ACC112 (cell line): ENCODE data around the gene PLXND1.

ENCODE experiments used
- H2AFZ ChIP-seq: fragments of 200-600 bp; sonication (generic); one replicate; pipeline ENCODE4 v1.6.0; 2017; ENCODE audit warnings: antibody characterized with exemption, low read length; ENCODE audit not compliant: unreplicated experiment
- H3K27ac ChIP-seq: fragments of 200-600 bp; sonication (generic); 2 replicates; pipeline ENCODE4 v1.5.1; 2014; ENCODE audit warnings: low read depth, mild to moderate bottlenecking, antibody characterized with exemption, low read length, moderate library complexity
- H3K27me3 ChIP-seq: fragments of 200-600 bp; sonication (generic); 2 replicates; pipeline ENCODE4 v1.6.1; 2014; ENCODE audit warnings: mild to moderate bottlenecking, antibody characterized with exemption, low read length, moderate library complexity, mixed read lengths; ENCODE audit not compliant: insufficient read depth
- H3K36me3 ChIP-seq: fragments of 200-600 bp; sonication (generic); 2 replicates; pipeline ENCODE4 v1.6.1; 2016; ENCODE audit warnings: mild to moderate bottlenecking, antibody characterized with exemption, low read length, moderate library complexity, mixed read lengths; ENCODE audit not compliant: insufficient read depth
- H3K4me1 ChIP-seq: fragments of 200-600 bp; sonication (generic); one replicate; pipeline ENCODE4 v1.6.1; 2016; ENCODE audit warnings: low read length, mixed read lengths; ENCODE audit not compliant: insufficient read depth, unreplicated experiment, control insufficient read depth
- H3K4me3 ChIP-seq: fragments of 200-600 bp; sonication (generic); 2 replicates; pipeline ENCODE4 v1.5.1; 2014; ENCODE audit warnings: mild to moderate bottlenecking, low read depth, low read length
- H3K79me2 ChIP-seq: fragments of 200-600 bp; sonication (generic); one replicate; pipeline ENCODE4 v1.6.0; 2016; ENCODE audit warnings: low read length; ENCODE audit not compliant: control insufficient read depth, unreplicated experiment, insufficient read depth

PLXND1 gene

GRCh38 chr3:129619726-129620162 lies 13.3 kb upstream of the PLXND1 start:
- H3K4me1 ChIP-seq, result peaks cover 22% of the 10 kb centered on the region

GRCh38 chr3:129618901-129619671 lies 12.6 kb upstream of the PLXND1 start:
- no peaks in the 10 kb centered on the region for H3K27me3 ChIP-seq
- H3K4me1 ChIP-seq, result peaks cover 16% of the 10 kb centered on the region
- no peaks in the 10 kb centered on the region for H3K36me3 ChIP-seq
- H3K79me2 ChIP-seq, result no peaks in the 10 kb centered on the region
- H2AFZ ChIP-seq, result no peak overlapping the region
- no peak overlapping the region for H3K27ac ChIP-seq
- H3K4me3 ChIP-seq, result no peak overlapping the region

More at GRCh38 chr3:129619726-129620162, 13.3 kb upstream of the PLXND1 start:
- no peaks in the 10 kb centered on the region for H3K36me3 ChIP-seq
- H3K79me2 ChIP-seq, result no peaks in the 10 kb centered on the region
- H3K4me3 ChIP-seq, result no peak overlapping the region
- H2AFZ ChIP-seq, result no peak overlapping the region
- no peak overlapping the region for H3K27ac ChIP-seq
- H3K27me3 ChIP-seq, result no peaks in the 10 kb centered on the region

- Histone ChIP-seq H3K79me2 (no peaks in the 10 kb centered on the region), H3K4me3 (no peak overlapping the region), H3K36me3 (no peaks in the 10 kb centered on the region), H3K27me3 (no peaks in the 10 kb centered on the region), H3K27ac (no peak overlapping the region), H2AFZ (no peak overlapping the region), H3K4me1 (peaks cover 16% of the 10 kb centered on the region)
Observed at GRCh38 chr3:129618186-129618820, 11.8 kb upstream of the PLXND1 start.

- H3K27me3 ChIP-seq, result no peaks in the 10 kb centered on the region
- H3K4me1 ChIP-seq, result peaks cover 19% of the 10 kb centered on the region
- no peaks in the 10 kb centered on the region for H3K36me3 ChIP-seq
- no peaks in the 10 kb centered on the region for H3K79me2 ChIP-seq
- H2AFZ ChIP-seq, result no peak overlapping the region
- H3K27ac ChIP-seq, result no peak overlapping the region
- no peak overlapping the region for H3K4me3 ChIP-seq
Observed at GRCh38 chr3:129617381-129618185, 11.1 kb upstream of the PLXND1 start.

- Histone ChIP-seq H2AFZ (no peak overlapping the region), H3K27me3 (no peaks in the 10 kb centered on the region), H3K4me1 (peaks cover 23% of the 10 kb centered on the region), H3K36me3 (no peaks in the 10 kb centered on the region), H3K79me2 (no peaks in the 10 kb centered on the region), H3K4me3 (no peak overlapping the region), H3K27ac (no peak overlapping the region)
Observed at GRCh38 chr3:129616713-129617112, 10.2 kb upstream of the PLXND1 start.

GRCh38 chr3:129616291-129616690 lies 9.8 kb upstream of the PLXND1 start:
- Histone ChIP-seq H3K27me3 (no peaks in the 10 kb centered on the region), H2AFZ (no peak overlapping the region), H3K79me2 (no peaks in the 10 kb centered on the region), H3K4me3 (no peak overlapping the region), H3K36me3 (no peaks in the 10 kb centered on the region), H3K27ac (no peak overlapping the region), H3K4me1 (peaks cover 28% of the 10 kb centered on the region)

GRCh38 chr3:129615751-129616281 lies 9.3 kb upstream of the PLXND1 start:
- H3K4me3 ChIP-seq, result no peak overlapping the region
- no peaks in the 10 kb centered on the region for H3K36me3 ChIP-seq
- no peak overlapping the region for H2AFZ ChIP-seq
- H3K27ac ChIP-seq, result no peak overlapping the region
- H3K27me3 ChIP-seq, result no peaks in the 10 kb centered on the region
- no peaks in the 10 kb centered on the region for H3K79me2 ChIP-seq
- peaks cover 29% of the 10 kb centered on the region for H3K4me1 ChIP-seq

- peaks cover 34% of the 10 kb centered on the region for H3K4me1 ChIP-seq
- no peaks in the 10 kb centered on the region for H3K27me3 ChIP-seq
- H3K36me3 ChIP-seq, result no peaks in the 10 kb centered on the region
- no peak overlapping the region for H2AFZ ChIP-seq
- H3K27ac ChIP-seq, result no peak overlapping the region
- no peaks in the 10 kb centered on the region for H3K79me2 ChIP-seq
- H3K4me3 ChIP-seq, result no peak overlapping the region
Observed at GRCh38 chr3:129614927-129615363, 8.5 kb upstream of the PLXND1 start.

- Histone ChIP-seq H3K27ac (no peak overlapping the region), H3K4me1 (peaks cover 40% of the 10 kb centered on the region), H3K4me3 (no peak overlapping the region), H3K27me3 (no peaks in the 10 kb centered on the region), H2AFZ (no peak overlapping the region), H3K36me3 (no peaks in the 10 kb centered on the region), H3K79me2 (no peaks in the 10 kb centered on the region)
Observed at GRCh38 chr3:129614435-129614834, 8.0 kb upstream of the PLXND1 start.

- H3K79me2 ChIP-seq, result no peaks in the 10 kb centered on the region
- no peak overlapping the region for H3K27ac ChIP-seq
- peaks cover 44% of the 10 kb centered on the region for H3K4me1 ChIP-seq
- no peaks in the 10 kb centered on the region for H3K36me3 ChIP-seq
- H3K27me3 ChIP-seq, result no peaks in the 10 kb centered on the region
- no peak overlapping the region for H3K4me3 ChIP-seq
- no peak overlapping the region for H2AFZ ChIP-seq
Observed at GRCh38 chr3:129613367-129613740, 6.9 kb upstream of the PLXND1 start.
